GM13977 (cell line): ENCODE results near the gene IFI35.

Experiments
- DNase-seq: peaks from one replicate; pipeline ENCODE4 v3.0.0; 2012; ENCODE audit warnings: low spot score
- in situ Hi-C: fragments of 300-500 bp; cut with MboI; formaldehyde crosslinking; loops from one replicate; pipeline ENCODE4 v1.12.0; 2022; ENCODE audit warnings: low sequenced_read_pairs, low pct_unique_long_range_greater_than_20kb, mixed read lengths, inconsistent platforms; ENCODE audit not compliant: unreplicated experiment
- TF ChIP-seq, protein P1 (sequence below): IDR thresholded peaks from 2 replicates; pipeline ENCODE4 v1.5.1; 2012; ENCODE audit warnings: mild to moderate bottlenecking, control low read depth; ENCODE audit not compliant: insufficient read depth; ENCODE audit errors: extremely low read depth, missing control alignments

The IFI35 gene

DNA sequence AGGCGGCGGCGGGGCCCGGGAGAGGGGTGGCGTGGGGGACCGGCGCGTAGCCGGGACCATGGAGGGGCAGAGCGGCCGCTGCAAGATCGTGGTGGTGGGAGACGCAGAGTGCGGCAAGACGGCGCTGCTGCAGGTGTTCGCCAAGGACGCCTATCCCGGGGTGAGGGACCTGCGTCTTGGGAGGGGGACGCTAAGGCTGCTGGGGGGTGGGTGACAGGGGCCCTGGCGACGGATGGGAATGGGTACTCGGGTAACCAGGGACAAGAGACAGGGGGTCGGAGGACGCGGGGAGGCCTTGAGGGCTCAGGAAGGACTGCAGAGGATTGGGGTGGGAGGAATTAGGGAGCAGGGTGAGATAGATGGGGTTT, 18.7 kb downstream of the IFI35 start:
- TF ChIP-seq, protein P1, sequence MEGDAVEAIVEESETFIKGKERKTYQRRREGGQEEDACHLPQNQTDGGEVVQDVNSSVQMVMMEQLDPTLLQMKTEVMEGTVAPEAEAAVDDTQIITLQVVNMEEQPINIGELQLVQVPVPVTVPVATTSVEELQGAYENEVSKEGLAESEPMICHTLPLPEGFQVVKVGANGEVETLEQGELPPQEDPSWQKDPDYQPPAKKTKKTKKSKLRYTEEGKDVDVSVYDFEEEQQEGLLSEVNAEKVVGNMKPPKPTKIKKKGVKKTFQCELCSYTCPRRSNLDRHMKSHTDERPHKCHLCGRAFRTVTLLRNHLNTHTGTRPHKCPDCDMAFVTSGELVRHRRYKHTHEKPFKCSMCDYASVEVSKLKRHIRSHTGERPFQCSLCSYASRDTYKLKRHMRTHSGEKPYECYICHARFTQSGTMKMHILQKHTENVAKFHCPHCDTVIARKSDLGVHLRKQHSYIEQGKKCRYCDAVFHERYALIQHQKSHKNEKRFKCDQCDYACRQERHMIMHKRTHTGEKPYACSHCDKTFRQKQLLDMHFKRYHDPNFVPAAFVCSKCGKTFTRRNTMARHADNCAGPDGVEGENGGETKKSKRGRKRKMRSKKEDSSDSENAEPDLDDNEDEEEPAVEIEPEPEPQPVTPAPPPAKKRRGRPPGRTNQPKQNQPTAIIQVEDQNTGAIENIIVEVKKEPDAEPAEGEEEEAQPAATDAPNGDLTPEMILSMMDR, result no peak
- no peak for DNase-seq
- in situ Hi-C loops, result no loop called here

DNA sequence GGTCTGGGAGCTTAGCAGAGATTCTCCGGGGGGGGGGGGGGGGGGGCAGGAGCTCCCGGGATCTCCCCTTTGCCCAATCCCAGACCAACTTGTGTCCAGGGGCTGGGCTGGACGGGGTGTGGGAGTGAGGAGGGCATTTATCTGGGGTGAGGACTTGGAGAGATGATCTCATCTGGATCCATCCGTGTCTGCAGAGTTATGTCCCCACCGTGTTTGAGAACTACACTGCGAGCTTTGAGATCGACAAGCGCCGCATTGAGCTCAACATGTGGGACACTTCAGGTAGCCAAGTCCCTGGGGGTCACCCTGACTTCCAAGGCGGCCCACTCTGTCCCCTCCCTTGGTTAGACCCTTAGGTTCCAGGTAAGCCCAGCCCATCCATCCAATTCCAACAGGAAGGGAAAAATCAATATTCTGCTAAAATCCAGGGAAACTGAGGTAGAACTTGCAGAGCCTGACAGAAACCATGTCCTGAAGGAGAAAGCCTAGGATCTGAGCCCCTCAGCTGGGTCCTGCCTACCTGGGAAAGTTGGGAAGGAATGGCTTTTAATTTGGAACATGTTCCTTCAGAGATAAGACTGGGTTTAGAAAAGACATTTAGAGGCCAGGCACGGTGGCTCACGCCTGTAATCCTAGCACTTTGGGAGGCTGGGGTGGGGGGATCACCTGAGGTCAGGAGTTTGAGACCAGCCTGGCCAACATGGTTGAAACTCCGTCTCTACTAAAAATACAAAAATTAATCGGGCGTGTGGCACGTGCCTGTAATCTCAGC, 19.4 kb downstream of the IFI35 start:
- in situ Hi-C loops, result no loop called here
- DNase-seq, result no peak
- TF ChIP-seq, protein P1, result no peak

DNA sequence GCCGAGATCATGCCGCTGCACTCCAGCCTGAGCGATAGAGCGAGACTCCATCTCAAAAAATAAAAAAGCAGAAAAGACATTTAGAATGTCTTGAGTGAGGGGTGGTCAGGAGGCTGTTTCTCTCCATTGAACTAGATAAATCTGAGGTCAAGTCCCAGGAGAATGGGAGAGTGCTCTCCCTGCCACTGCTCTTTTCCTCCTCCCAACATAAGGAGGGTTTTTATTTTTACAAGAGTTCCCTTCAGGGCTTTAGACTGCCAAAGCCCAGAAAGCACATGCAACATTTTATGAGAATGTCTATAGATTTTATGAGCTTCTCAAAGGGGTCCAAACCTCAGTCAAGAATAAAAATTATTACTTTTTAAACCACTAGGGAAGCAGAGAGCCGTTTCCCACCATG, 20.0 kb downstream of the IFI35 start:
- in situ Hi-C loops, result no loop called here
- DNase-seq, result no peak
- TF ChIP-seq, protein P1, result no peak

DNA sequence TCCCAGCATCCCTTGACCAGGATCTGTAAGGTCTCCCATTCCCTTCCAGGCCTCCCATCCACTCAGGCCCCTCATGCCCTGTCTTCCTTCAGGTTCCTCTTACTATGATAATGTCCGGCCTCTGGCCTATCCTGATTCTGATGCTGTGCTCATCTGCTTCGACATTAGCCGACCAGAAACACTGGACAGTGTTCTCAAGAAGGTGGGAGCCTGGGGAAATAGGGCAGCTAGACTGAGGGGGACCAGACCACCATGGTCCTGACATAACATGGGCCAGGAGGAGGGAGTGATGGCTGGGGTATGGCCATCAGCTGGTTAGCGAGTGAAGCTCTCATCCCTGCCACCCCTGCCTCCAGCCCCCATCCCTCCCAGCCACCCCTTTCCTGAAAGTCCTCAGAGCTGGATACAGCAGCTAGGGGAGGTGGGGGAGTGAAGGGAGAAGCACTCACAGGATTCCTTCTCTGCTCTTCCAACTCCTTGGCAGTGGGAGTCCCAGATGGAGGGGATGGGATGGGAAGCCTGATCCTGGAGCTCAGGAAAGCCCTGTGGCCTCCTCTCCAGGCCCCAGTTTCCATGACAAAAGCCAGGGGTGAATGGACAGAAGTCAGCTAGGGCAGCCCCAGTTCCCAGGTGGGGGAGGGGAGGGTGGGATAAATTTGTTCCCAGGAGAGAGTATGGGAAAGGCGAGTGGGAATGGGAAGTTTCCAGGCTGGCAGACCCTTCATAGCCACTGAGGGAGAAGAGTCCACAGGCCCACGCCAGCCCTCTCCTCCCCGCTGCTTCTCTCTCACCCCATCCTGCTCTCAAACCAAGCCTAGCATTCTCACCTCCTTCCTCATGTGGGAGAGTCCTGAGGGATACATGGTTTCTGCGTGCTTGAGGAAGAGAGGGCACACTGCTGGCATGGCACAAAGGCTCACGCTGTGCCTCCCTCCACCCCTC, 20.8 kb downstream of the IFI35 start:
- in situ Hi-C loops, result no loop called here
- TF ChIP-seq, protein P1, result no peak
- DNase-seq, result no peak

DNA sequence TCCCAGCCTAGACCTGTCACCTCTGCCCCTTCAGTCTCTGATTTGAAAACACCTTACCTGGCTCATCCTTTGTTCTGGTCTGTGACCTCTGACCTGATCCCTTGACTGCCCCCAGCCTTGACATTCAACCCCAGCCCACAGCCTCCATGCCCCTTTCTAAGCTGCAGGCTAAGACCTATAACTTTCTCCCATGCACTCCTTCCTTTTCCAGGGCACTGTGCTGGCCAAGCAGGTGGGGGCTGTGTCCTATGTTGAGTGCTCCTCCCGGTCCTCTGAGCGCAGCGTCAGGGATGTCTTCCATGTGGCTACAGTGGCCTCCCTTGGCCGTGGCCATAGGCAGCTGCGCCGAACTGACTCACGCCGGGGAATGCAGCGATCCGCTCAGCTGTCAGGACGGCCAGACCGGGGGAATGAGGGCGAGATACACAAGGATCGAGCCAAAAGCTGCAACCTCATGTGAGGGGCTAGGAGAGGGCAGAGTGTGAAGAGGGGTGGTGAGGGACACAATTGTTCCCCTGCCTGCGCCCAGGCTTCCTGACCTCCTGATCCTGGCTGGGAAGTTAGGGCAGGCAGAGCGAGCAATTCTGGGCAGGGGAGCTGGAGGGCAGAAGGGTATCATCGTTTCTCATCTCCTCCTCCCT, 21.8 kb downstream of the IFI35 start:
- TF ChIP-seq, protein P1, result no peak
- DNase-seq, result no peak
- in situ Hi-C loops, result no loop called here

DNA sequence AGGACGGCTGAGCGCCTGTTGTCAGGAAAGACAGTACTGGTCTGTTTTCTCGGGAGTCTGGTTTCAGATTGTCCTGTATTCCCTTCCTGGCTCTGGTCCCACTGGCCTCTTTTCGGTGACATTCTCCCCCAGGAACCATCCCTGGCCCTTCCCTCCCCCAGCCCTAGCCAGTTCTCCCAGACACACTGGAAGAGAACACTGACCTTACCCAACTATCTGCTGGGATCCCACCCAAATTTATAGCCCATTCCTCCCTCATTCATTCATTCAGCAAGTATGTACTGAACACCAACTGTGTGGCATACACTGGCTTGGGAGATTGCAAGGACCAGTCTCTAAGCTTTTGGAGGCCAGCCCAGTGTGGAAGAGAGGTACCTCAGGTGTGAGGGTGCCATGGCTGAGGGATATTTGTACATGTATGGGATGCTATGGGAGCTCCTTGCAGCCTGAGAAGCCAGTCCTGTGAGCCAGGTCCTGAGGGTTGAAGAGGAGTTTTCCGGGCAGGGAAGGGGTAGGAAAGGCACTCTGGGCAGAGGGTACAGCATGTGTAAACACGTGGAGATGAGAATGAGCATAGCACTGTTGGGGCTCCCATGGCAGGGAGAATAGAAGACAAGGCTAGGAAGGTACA, 23.7 kb downstream of the IFI35 start:
- TF ChIP-seq, protein P1, result no peak
- in situ Hi-C loops, result no loop called here
- DNase-seq, result no peak
